ENCODE data around the gene BCL2L1.
"Not testable (repeated sequence)": the region's sequence is repeated elsewhere in the genome, so short reads cannot be mapped to it uniquely, and the experiment has no call there.

The BCL2L1 gene
- 21.2 to 33.6 reads per million in 2 donors for total RNA-seq

- peak; percentile 53 for DNase-seq
These were observed at the start of gene BCL2L1 for GRCh38 chr20:31722257-31723068. TSS of gene BCL2L1 (minus strand) at chr20:31722868. CDS start at chr20:31722218, 650 bp downstream.

GRCh38 chr20:31770243-31770642, 47.6 kb upstream of the BCL2L1 start:
- no peak for DNase-seq

GRCh38 chr20:31769681-31770080, 47.0 kb upstream of the BCL2L1 start:
- DNase-seq: no peak

GRCh38 chr20:31767805-31768204, 45.1 kb upstream of the BCL2L1 start:
- DNase-seq: no peak

GRCh38 chr20:31764641-31765305, 42.1 kb upstream of the BCL2L1 start:
- no peak for DNase-seq

GRCh38 chr20:31760519-31761240, 38.0 kb upstream of the BCL2L1 start:
- DNase-seq: no peak

- no peak for DNase-seq
These were observed 37.3 kb upstream of the BCL2L1 start for GRCh38 chr20:31759836-31760518.

GRCh38 chr20:31758991-31759390, 36.3 kb upstream of the BCL2L1 start:
- no peak for DNase-seq

GRCh38 chr20:31758521-31758920, 35.9 kb upstream of the BCL2L1 start:
- DNase-seq: no peak

- DNase-seq: no peak
These were observed 34.6 kb upstream of the BCL2L1 start for GRCh38 chr20:31757254-31757653.

- no peak for DNase-seq
These were observed 28.5 kb upstream of the BCL2L1 start for GRCh38 chr20:31751126-31751525.

GRCh38 chr20:31749223-31749622, 26.6 kb upstream of the BCL2L1 start:
- no peak for DNase-seq

GRCh38 chr20:31747640-31748039, 25.0 kb upstream of the BCL2L1 start:
- DNase-seq: no peak

- not testable (repeated sequence) for DNase-seq
These were observed 24.4 kb upstream of the BCL2L1 start for GRCh38 chr20:31747028-31747427.

- no peak for DNase-seq
These were observed 23.6 kb upstream of the BCL2L1 start for GRCh38 chr20:31746068-31746878.

- DNase-seq: no peak
These were observed 18.1 kb upstream of the BCL2L1 start for GRCh38 chr20:31740656-31741323.

GRCh38 chr20:31740208-31740607, 17.5 kb upstream of the BCL2L1 start:
- DNase-seq: no peak

- no peak for DNase-seq
These were observed 16.9 kb upstream of the BCL2L1 start for GRCh38 chr20:31739550-31739977.

GRCh38 chr20:31738729-31739549, 16.3 kb upstream of the BCL2L1 start, which contains the start of gene TPX2:
TSS of gene TPX2 (plus strand) at chr20:31739290. CDS start at chr20:31757477, 18,187 bp downstream.
- peak; percentile 58 for DNase-seq

- DNase-seq: no peak
These were observed 8.7 kb upstream of the BCL2L1 start for GRCh38 chr20:31731321-31731717.

Measured in T-helper 9 cell (primary cell).